HG03565 (cell line): ENCODE results near the gene CFAP58.

ENCODE experiments used
- ATAC-seq: cut with Tn5 transposase; IDR thresholded peaks from one replicate; pipeline ENCODE4 v1.9.1; 2021; ENCODE audit warnings: mild to moderate bottlenecking, moderate library complexity; ENCODE audit not compliant: unreplicated experiment

Gene CFAP58

GRCh38 chr10:104333728-104334373 is 19.8 kb upstream of the CFAP58 start:
- no peak for ATAC-seq

- no peak for ATAC-seq
These were observed 19.1 kb upstream of the CFAP58 start for GRCh38 chr10:104334561-104334960.

GRCh38 chr10:104334965-104335650 is 18.5 kb upstream of the CFAP58 start:
- no peak for ATAC-seq

GRCh38 chr10:104336821-104337467 is 16.7 kb upstream of the CFAP58 start:
- ATAC-seq = no peak

- peak; percentile 26 for ATAC-seq
These were observed 16.1 kb upstream of the CFAP58 start for GRCh38 chr10:104337521-104337984.

GRCh38 chr10:104337985-104338735 is 15.5 kb upstream of the CFAP58 start, which contains the start of gene ITPRIP:
Gene ITPRIP (minus strand): TSS chr10:104338465. CDS start chr10:104316051, 22,414 bp downstream.
- ATAC-seq = peak; percentile 45

- ATAC-seq = no peak
These were observed 14.0 kb upstream of the CFAP58 start for GRCh38 chr10:104339469-104340110.

- no peak for ATAC-seq
These were observed 13.5 kb upstream of the CFAP58 start for GRCh38 chr10:104340111-104340526.

GRCh38 chr10:104340641-104341040 is 13.0 kb upstream of the CFAP58 start:
- ATAC-seq = no peak

- ATAC-seq = no peak
These were observed 10.7 kb upstream of the CFAP58 start for GRCh38 chr10:104342941-104343411.

GRCh38 chr10:104344219-104344618 is 9.4 kb upstream of the CFAP58 start:
- ATAC-seq = no peak

- no peak for ATAC-seq
These were observed 8.1 kb upstream of the CFAP58 start for GRCh38 chr10:104345515-104345914.

- ATAC-seq = no peak
These were observed 7.7 kb upstream of the CFAP58 start for GRCh38 chr10:104345941-104346340.

GRCh38 chr10:104347295-104348045 is 6.2 kb upstream of the CFAP58 start:
- no peak for ATAC-seq

- no peak for ATAC-seq
These were observed 5.0 kb upstream of the CFAP58 start for GRCh38 chr10:104348601-104349000.

GRCh38 chr10:104349623-104350126 is 4.0 kb upstream of the CFAP58 start:
- ATAC-seq = peak; percentile 44

- ATAC-seq = peak; percentile 31
These were observed 3.5 kb upstream of the CFAP58 start for GRCh38 chr10:104350127-104350635.

- no peak for ATAC-seq
These were observed 2.5 kb upstream of the CFAP58 start for GRCh38 chr10:104351061-104351702.

- peak; percentile 25 for ATAC-seq
These were observed 1.7 kb upstream of the CFAP58 start for GRCh38 chr10:104351919-104352318.
